GM11168 (cell line): Measurements from ENCODE around the gene ABR.

ENCODE experiments used
- in situ Hi-C: fragments of 300-500 bp; cut with MboI; formaldehyde crosslinking; loops from one replicate; pipeline ENCODE4 v1.12.0; 2022; ENCODE audit warnings: low sequenced_read_pairs; ENCODE audit not compliant: unreplicated experiment

Gene ABR

DNA sequence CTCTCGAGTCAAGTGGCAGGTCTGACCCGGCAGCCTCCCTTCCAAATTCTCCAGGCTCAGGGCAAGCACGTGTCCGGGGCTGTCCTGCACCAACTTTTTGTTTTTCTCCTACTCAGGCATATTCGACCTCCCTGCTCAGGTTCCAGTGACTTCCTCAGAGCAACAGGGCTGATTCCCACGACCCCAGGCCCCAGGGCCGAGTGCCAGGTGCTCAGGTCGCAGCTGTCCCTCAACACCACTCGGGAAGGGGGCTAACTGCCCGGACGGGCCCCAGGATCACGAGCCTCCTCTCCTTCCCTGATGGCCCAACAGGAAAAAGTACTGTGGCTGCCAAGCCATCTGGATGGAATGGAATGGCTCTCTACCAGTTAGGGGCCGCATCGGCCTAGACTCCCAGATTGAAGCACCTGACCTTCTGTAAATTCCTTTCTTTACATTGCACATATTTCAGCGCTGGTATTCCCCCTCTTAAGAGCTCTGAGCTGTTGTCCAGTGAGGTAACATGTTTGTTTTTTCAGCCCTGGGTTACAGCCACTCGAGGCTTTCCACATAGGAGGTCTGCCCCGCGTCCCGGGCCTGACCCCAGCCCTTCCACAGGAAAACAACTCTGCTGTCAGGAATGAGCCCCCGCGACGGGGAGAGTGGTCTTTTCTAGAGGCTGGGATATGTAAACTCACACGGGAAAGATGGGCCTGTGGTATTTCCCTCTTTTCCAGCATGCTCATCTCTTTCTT lies 225.2 kb downstream of the ABR start:
- in situ Hi-C loops: no loop called here

GRCh38 chr17:953767-954166 lies 226.0 kb downstream of the ABR start:
- in situ Hi-C loops: no loop called here
